ENCODE results near the gene RASSF3. TPM values are rescaled to one million over a fixed set of nuclear protein-coding genes. Genes with fewer than 3 reads are reported as not detected.

Gene RASSF3
- total RNA-seq, 2 experiments from 2014 or later: 118 to 127 TPM

- ATAC-seq (ENCODE audit: poor library complexity) (peak; percentile 47), DNase-seq (peak in 7 of 14 experiments; percentile 38 to 67 (median 43))
- H3K4me3 Mint-ChIP-seq: peak overlapping the region; percentile 61
- peaks cover 0 to 6% of the 10 kb centered on the region in 2 experiments for H3K9me3 ChIP-seq (ENCODE audit: control insufficient read depth in 1 of 2, insufficient read depth in 1 of 2, low read length in 2 of 2)
- TF ChIP-seq CTCF (IDR thresholded peaks at IDR 0.05): no peak
- no peaks in the 10 kb centered on the region for H3K27me3 Mint-ChIP-seq
- H3K36me3 ChIP-seq (ENCODE audit: insufficient read depth, low read length): peaks cover 49% of the 10 kb centered on the region
- ChIA-PET CTCF (interaction anchor here (1.2 to 2.5 kb wide), 2 partner anchors 14 to 84 kb away, joined by 3 to 9 read pairs; no protein-coding TSS in a partner anchor), POLR2A (interaction anchor here (0.6 to 2.6 kb wide), 8 partner anchors 11 to 64 kb away, joined by 3 to 12 read pairs (median 5); no protein-coding TSS in a partner anchor)
- peak overlapping the region in 1 of 2 donors; percentile 57 for H3K27ac ChIP-seq (ENCODE audit: low read depth in 1 of 2, low read length in 2 of 2)
- no peaks in the 10 kb centered on the region for H3K27me3 ChIP-seq (ENCODE audit: control insufficient read depth in 1 of 2, insufficient read depth in 2 of 2, low read length in 2 of 2)
- intact Hi-C loops (cut with DNase I, micrococcal nuclease): no loop called here
- H3K4me3 ChIP-seq (ENCODE audit: low read length): no peak overlapping the region
- H3K9me3 Mint-ChIP-seq: no peaks in the 10 kb centered on the region
- H3K4me1 Mint-ChIP-seq (ENCODE audit: low read depth): peaks cover 84% of the 10 kb centered on the region
- peaks cover 77% of the 10 kb centered on the region for H3K36me3 Mint-ChIP-seq (ENCODE audit: low read depth)
- peak overlapping the region; percentile 71 for H3K27ac Mint-ChIP-seq
- H3K4me1 ChIP-seq (ENCODE audit: insufficient read depth, low read length): peaks cover 66% of the 10 kb centered on the region
Observed at GRCh38 chr12:64633940-64634337, 23.6 kb downstream of the RASSF3 start.

GRCh38 chr12:64634508-64635092 is 24.3 kb downstream of the RASSF3 start:
- ATAC-seq (ENCODE audit: poor library complexity) (no peak), DNase-seq (no peak)
- intact Hi-C loops (cut with DNase I, micrococcal nuclease): no loop called here
- TF ChIP-seq CTCF (IDR thresholded peaks at IDR 0.05): no peak
- H3K27ac ChIP-seq (ENCODE audit: low read depth in 1 of 2, low read length in 2 of 2): no peak overlapping the region
- H3K9me3 ChIP-seq (ENCODE audit: control insufficient read depth in 1 of 2, insufficient read depth in 1 of 2, low read length in 2 of 2): peaks cover 0 to 6% of the 10 kb centered on the region in 2 experiments
- no peak overlapping the region for H3K4me3 Mint-ChIP-seq
- H3K27me3 Mint-ChIP-seq: no peaks in the 10 kb centered on the region
- POLR2A ChIA-PET: interaction anchor here (0.6 to 2.6 kb wide), 9 partner anchors 9 to 54 kb away, joined by 3 to 12 read pairs (median 4); no protein-coding TSS in a partner anchor
- H3K4me1 Mint-ChIP-seq (ENCODE audit: low read depth): peaks cover 88% of the 10 kb centered on the region
- no peaks in the 10 kb centered on the region for H3K27me3 ChIP-seq (ENCODE audit: control insufficient read depth in 1 of 2, insufficient read depth in 2 of 2, low read length in 2 of 2)
- peak overlapping the region; percentile 71 for H3K27ac Mint-ChIP-seq
- CTCF ChIA-PET: interaction anchor here (1.2 to 2.5 kb wide), 2 partner anchors 14 to 85 kb away, joined by 3 to 9 read pairs; no protein-coding TSS in a partner anchor
- H3K36me3 Mint-ChIP-seq (ENCODE audit: low read depth): peaks cover 77% of the 10 kb centered on the region
- peaks cover 43% of the 10 kb centered on the region for H3K36me3 ChIP-seq (ENCODE audit: insufficient read depth, low read length)
- no peaks in the 10 kb centered on the region for H3K9me3 Mint-ChIP-seq
- H3K4me1 ChIP-seq (ENCODE audit: insufficient read depth, low read length): peaks cover 67% of the 10 kb centered on the region
- no peak overlapping the region for H3K4me3 ChIP-seq (ENCODE audit: low read length)

GRCh38 chr12:64635356-64635998 is 25.2 kb downstream of the RASSF3 start:
- Histone ChIP-seq H3K27ac (ENCODE audit: low read depth in 1 of 2, low read length in 2 of 2) (no peak overlapping the region), H3K36me3 (ENCODE audit: insufficient read depth, low read length) (peaks cover 40% of the 10 kb centered on the region), H3K9me3 (ENCODE audit: control insufficient read depth in 1 of 2, insufficient read depth in 1 of 2, low read length in 2 of 2) (peaks cover 0 to 6% of the 10 kb centered on the region in 2 experiments), H3K4me1 (ENCODE audit: insufficient read depth, low read length) (peaks cover 64% of the 10 kb centered on the region), H3K4me3 (ENCODE audit: low read length) (no peak overlapping the region), H3K27me3 (ENCODE audit: control insufficient read depth in 1 of 2, insufficient read depth in 2 of 2, low read length in 2 of 2) (no peaks in the 10 kb centered on the region)
- DNase-seq (no peak), ATAC-seq (ENCODE audit: poor library complexity) (no peak)
- POLR2A ChIA-PET: interaction anchor here (0.7 to 2.6 kb wide), 3 partner anchors 10 to 41 kb away, joined by 3 to 5 read pairs (median 3); no protein-coding TSS in a partner anchor
- peak overlapping the region; percentile 47 for H3K4me3 Mint-ChIP-seq
- intact Hi-C loops (cut with DNase I, micrococcal nuclease): no loop called here
- H3K27me3 Mint-ChIP-seq: no peaks in the 10 kb centered on the region
- no peak for TF ChIP-seq CTCF (IDR thresholded peaks at IDR 0.05)
- H3K9me3 Mint-ChIP-seq: no peaks in the 10 kb centered on the region
- peaks cover 91% of the 10 kb centered on the region for H3K4me1 Mint-ChIP-seq (ENCODE audit: low read depth)
- H3K27ac Mint-ChIP-seq: peak overlapping the region; percentile 71
- CTCF ChIA-PET: interaction anchor here (2.5 kb wide), 1 partner anchor 86 kb away, joined by 9 read pairs; no protein-coding TSS in a partner anchor
- peaks cover 79% of the 10 kb centered on the region for H3K36me3 Mint-ChIP-seq (ENCODE audit: low read depth)
